Natural killer cell (primary cell): ENCODE results near the gene GLP2R. TPM values are rescaled to one million over a fixed set of nuclear protein-coding genes. Genes with fewer than 3 reads are reported as not detected.

Experiments used
- ATAC-seq, 3 donors: fragments of 150-1000 bp in 2 of 3; fragments of 200-7000 bp in 1 of 3; cut with Tn5 transposase; 1 replicate in 1 of 3; 2 replicates in 2 of 3; pipeline ENCODE4 v1.10.0; 2021; ENCODE audit warnings: mild to moderate bottlenecking in 2 of 3, moderate library complexity in 2 of 3
- DNase-seq, 2 donors: peaks; one replicate each; pipeline versions ENCODE4 v3.0.0 to v3.0.0-alpha.2; 2013 to 2021; ENCODE audit warnings: mixed read lengths in 1 of 2
- H3K27ac ChIP-seq: one replicate; pipeline ENCODE4 v1.5.1; 2013; ENCODE audit warnings: mild to moderate bottlenecking, low read length
- H3K27me3 ChIP-seq: one replicate; pipeline ENCODE4 v1.6.1; 2013; ENCODE audit warnings: low read length; ENCODE audit not compliant: control insufficient read depth, insufficient read depth
- H3K36me3 ChIP-seq: one replicate; pipeline ENCODE4 v1.6.1; 2013; ENCODE audit warnings: low read length; ENCODE audit not compliant: control insufficient read depth, insufficient read depth
- H3K4me1 ChIP-seq: one replicate; pipeline ENCODE4 v1.6.1; 2013; ENCODE audit warnings: low read length; ENCODE audit not compliant: control insufficient read depth, insufficient read depth
- H3K4me3 ChIP-seq: one replicate; pipeline ENCODE4 v1.5.1; 2013; ENCODE audit warnings: low read length
- H3K9me3 ChIP-seq: one replicate; pipeline ENCODE4 v1.6.1; 2013; ENCODE audit warnings: low read length; ENCODE audit not compliant: control insufficient read depth, insufficient read depth
- H3K27ac Mint-ChIP-seq, 2 donors: one replicate each; pipeline ENCODE4 v1.8.0; 2022; ENCODE audit warnings: mild to moderate bottlenecking in 2 of 2, mixed read lengths in 2 of 2, moderate library complexity in 1 of 2
- H3K27me3 Mint-ChIP-seq, 2 donors: one replicate each; pipeline ENCODE4 v1.8.0; 2022; ENCODE audit warnings: low read depth in 2 of 2, mixed read lengths in 2 of 2
- H3K36me3 Mint-ChIP-seq: one replicate; pipeline ENCODE4 v1.8.0; 2022; ENCODE audit warnings: mixed read lengths
- H3K4me1 Mint-ChIP-seq, 2 donors: one replicate each; pipeline ENCODE4 v1.8.0; 2022; ENCODE audit warnings: mixed read lengths in 2 of 2
- H3K4me3 Mint-ChIP-seq: one replicate; pipeline ENCODE4 v1.8.0; 2022; ENCODE audit warnings: mild to moderate bottlenecking, moderate library complexity, mixed read lengths
- H3K9me3 Mint-ChIP-seq, 2 donors: one replicate each; pipeline ENCODE4 v1.8.0; 2022; ENCODE audit warnings: mixed read lengths in 2 of 2
- CTCF ChIP-seq: fragments of 200-600 bp; IDR thresholded peaks from one replicate; pipeline ENCODE4 v1.8.0; 2022; ENCODE audit warnings: antibody characterized with exemption
- WGBS: methylation state at CpG from one replicate; pipeline ENCODE4 v1.1.7; 2013; ENCODE audit warnings: missing lambda C conversion rate; ENCODE audit not compliant: insufficient coverage; 5-methylcytosine and 5-hydroxymethylcytosine counted together
- intact Hi-C: fragments of 100-400 bp; cut with micrococcal nuclease; formaldehyde crosslinking; loops from one replicate; pipeline ENCODE4 v1.14.2; 2022
- total RNA-seq, 4 donors: library from RNA; stranded (reverse); fragments of 120-200 nt in 1 of 4; gene quantifications; one replicate each; pipeline versions ENCODE4 v1.2.3 to v1.2.4, GENCODE V29; 2013 to 2022

The GLP2R gene
- total RNA-seq, 3 donors from 2014 or later (not counting 1 experiment from before 2014, with no cell fraction given), result not detected

DNA sequence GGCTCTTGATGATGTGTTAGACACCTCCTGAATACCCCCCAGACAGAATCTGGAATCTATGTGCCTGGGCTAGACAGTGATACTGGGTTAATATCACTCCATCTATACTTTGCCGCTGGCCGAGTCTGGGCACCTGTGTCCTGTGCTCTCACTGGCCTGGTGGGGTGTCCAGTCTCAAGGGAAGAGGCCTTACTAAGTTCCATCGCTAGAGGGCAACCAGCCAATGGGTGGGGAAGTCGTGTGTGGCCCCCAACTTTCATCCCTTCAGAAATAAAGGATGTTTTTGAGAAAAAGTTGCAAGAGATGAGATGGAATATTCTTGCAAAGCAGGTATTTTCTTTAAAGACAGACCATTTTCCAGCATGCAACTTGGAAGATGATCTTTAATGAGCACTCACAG lies 1.6 kb upstream of the GLP2R start:
- Histone ChIP-seq H3K9me3 (no peaks in the 10 kb centered on the region), H3K4me3 (no peak overlapping the region), H3K36me3 (no peaks in the 10 kb centered on the region), H3K27me3 (no peaks in the 10 kb centered on the region), H3K27ac (no peak overlapping the region), H3K4me1 (no peaks in the 10 kb centered on the region)
- intact Hi-C loops, result no loop called here
- 67% methylated on average over 4 of the region's 4 CpGs for WGBS
- Mint-ChIP-seq H3K36me3 (no peaks in the 10 kb centered on the region), H3K4me1 (no peaks in the 10 kb centered on the region), H3K9me3 (no peaks in the 10 kb centered on the region), H3K4me3 (no peak overlapping the region), H3K27me3 (peaks cover 3 to 6% of the 10 kb centered on the region in 2 donors), H3K27ac (no peak overlapping the region)
- DNase-seq (no peak), ATAC-seq (no peak)
- TF ChIP-seq CTCF, result no peak

DNA sequence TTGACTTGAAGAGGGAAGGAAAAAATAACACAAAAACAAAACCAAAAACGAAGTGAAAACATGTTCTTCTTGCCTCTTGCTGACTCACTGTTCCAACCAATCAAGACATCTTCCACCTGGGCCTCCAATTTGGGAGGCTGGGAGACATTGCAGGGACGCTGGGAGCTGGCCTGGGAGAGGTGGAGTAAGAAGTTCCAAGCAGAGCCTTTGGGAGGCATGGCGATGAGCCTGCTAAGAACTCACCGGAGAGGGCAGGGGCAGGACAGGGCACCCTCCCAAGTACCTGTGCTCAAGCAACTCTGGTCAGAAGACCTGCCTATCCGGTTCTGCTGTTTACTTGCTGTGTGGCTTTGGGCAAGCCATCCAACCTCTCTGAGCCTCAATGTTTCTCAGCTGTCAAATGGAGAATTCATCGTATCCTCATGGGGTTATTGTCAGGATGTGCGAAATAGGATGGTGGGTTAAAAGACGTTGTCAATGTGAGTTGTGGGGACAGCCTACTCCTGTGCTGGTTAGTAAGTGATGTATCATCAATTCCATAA lies 856 bp upstream of the GLP2R start:
- Histone ChIP-seq H3K9me3 (no peaks in the 10 kb centered on the region), H3K4me3 (no peak overlapping the region), H3K27me3 (peaks cover 3% of the 10 kb centered on the region), H3K36me3 (no peaks in the 10 kb centered on the region), H3K27ac (no peak overlapping the region), H3K4me1 (no peaks in the 10 kb centered on the region)
- WGBS, result 91% methylated on average over 7 of the region's 8 CpGs
- DNase-seq (no peak), ATAC-seq (no peak)
- Mint-ChIP-seq H3K4me3 (no peak overlapping the region), H3K27me3 (peaks cover 3 to 10% of the 10 kb centered on the region in 2 donors), H3K4me1 (no peaks in the 10 kb centered on the region), H3K9me3 (no peaks in the 10 kb centered on the region), H3K27ac (no peak overlapping the region), H3K36me3 (no peaks in the 10 kb centered on the region)
- no peak for TF ChIP-seq CTCF
- intact Hi-C loops, result no loop called here

GRCh38 chr17:9828296-9829295 lies 2.9 kb downstream of the GLP2R start:
- intact Hi-C loops, result no loop called here
- Histone ChIP-seq H3K36me3 (no peaks in the 10 kb centered on the region), H3K4me3 (no peak overlapping the region), H3K27me3 (peaks cover 5% of the 10 kb centered on the region), H3K4me1 (no peaks in the 10 kb centered on the region), H3K9me3 (no peaks in the 10 kb centered on the region), H3K27ac (no peak overlapping the region)
- no peak for TF ChIP-seq CTCF
- ATAC-seq (no peak), DNase-seq (no peak)
- no peaks in the 10 kb centered on the region for H3K4me1 Mint-ChIP-seq
- 95% methylated on average over 11 of the region's 13 CpGs for WGBS
- H3K9me3 Mint-ChIP-seq, result no peaks in the 10 kb centered on the region
- peaks cover 4 to 27% of the 10 kb centered on the region in 2 donors for H3K27me3 Mint-ChIP-seq
- no peaks in the 10 kb centered on the region for H3K36me3 Mint-ChIP-seq
- H3K27ac Mint-ChIP-seq, result no peak overlapping the region
- no peak overlapping the region for H3K4me3 Mint-ChIP-seq
